Calu3 (cell line): ENCODE results near the gene CDK13. TPM values are rescaled to one million over a fixed set of nuclear protein-coding genes. Genes with fewer than 3 reads are reported as not detected.
"Not testable (repeated sequence)": the region's sequence is repeated elsewhere in the genome, so short reads cannot be mapped to it uniquely, and the experiment has no call there.

ENCODE experiments used
- BruUV-seq: library from RNA; stranded (reverse); fragments of 400-500 nt; replicated peaks from 2 replicates; lab custom pipeline; 2021; lab: Mats Ljungman, UMichigan
- CTCF ChIA-PET: fragments of 300-600 bp; sonication (Branson Sonifier 250); formaldehyde crosslinking; loops from one replicate; lab custom pipeline; 2022; ENCODE audit warnings: antibody characterized with exemption; lab: Charles Lee
- DNase-seq: peaks from one replicate; pipeline ENCODE4 v3.0.0; 2022
- H3K27ac Mint-ChIP-seq: one replicate; pipeline ENCODE4 v1.8.0; 2022; ENCODE audit warnings: mixed read lengths; ENCODE audit not compliant: unreplicated experiment
- H3K27me3 Mint-ChIP-seq: one replicate; pipeline ENCODE4 v1.8.0; 2022; ENCODE audit warnings: mixed read lengths; ENCODE audit not compliant: unreplicated experiment
- H3K36me3 Mint-ChIP-seq: one replicate; pipeline ENCODE4 v1.8.0; 2022; ENCODE audit warnings: mild to moderate bottlenecking, moderate library complexity, mixed read lengths; ENCODE audit not compliant: insufficient read depth, unreplicated experiment
- H3K4me1 Mint-ChIP-seq: one replicate; pipeline ENCODE4 v1.8.0; 2022; ENCODE audit warnings: mild to moderate bottlenecking, low read depth, mixed read lengths; ENCODE audit not compliant: unreplicated experiment
- H3K4me3 Mint-ChIP-seq: one replicate; pipeline ENCODE4 v1.8.0; 2022; ENCODE audit warnings: mild to moderate bottlenecking, low read depth, moderate library complexity, mixed read lengths; ENCODE audit not compliant: unreplicated experiment
- H3K9me3 Mint-ChIP-seq: one replicate; pipeline ENCODE4 v1.8.0; 2022; ENCODE audit warnings: low read depth, mixed read lengths; ENCODE audit not compliant: unreplicated experiment
- CTCF ChIP-seq: fragments of 200-600 bp; IDR thresholded peaks from one replicate; pipeline ENCODE4 v1.8.0; 2022; ENCODE audit warnings: antibody characterized with exemption; ENCODE audit not compliant: unreplicated experiment
- intact Hi-C: fragments of 100-400 bp; cut with micrococcal nuclease; formaldehyde crosslinking; loops from one replicate; pipeline ENCODE4 v1.10.0; 2022; ENCODE audit not compliant: unreplicated experiment
- total RNA-seq: library from RNA; stranded (reverse); gene quantifications from 2 replicates; pipeline ENCODE4 v1.2.3, GENCODE V29; 2022

CDK13 gene
- total RNA-seq, 1 experiment from 2014 or later: 86.7 TPM

GRCh38 chr7:40102897-40103296, 152.8 kb downstream of the CDK13 start:
- no TSS peak for BruUV-seq
- peaks cover 13% of the 10 kb centered on the region for H3K36me3 Mint-ChIP-seq
- TF ChIP-seq CTCF: no peak
- H3K27me3 Mint-ChIP-seq: no peaks in the 10 kb centered on the region
- no peak for DNase-seq
- H3K9me3 Mint-ChIP-seq: no peaks in the 10 kb centered on the region
- no peaks in the 10 kb centered on the region for H3K4me1 Mint-ChIP-seq
- intact Hi-C loops: no loop called here
- peak overlapping the region; percentile 8 for H3K27ac Mint-ChIP-seq
- no peak overlapping the region for H3K4me3 Mint-ChIP-seq
- CTCF ChIA-PET: no interaction called here

- CTCF ChIA-PET: interaction anchor here (0.7 kb wide), 1 partner anchor 10 kb away, joined by 7 read pairs; no protein-coding TSS in a partner anchor
- Mint-ChIP-seq H3K4me1 (no peaks in the 10 kb centered on the region), H3K9me3 (no peaks in the 10 kb centered on the region), H3K27me3 (no peaks in the 10 kb centered on the region), H3K36me3 (peaks cover 7% of the 10 kb centered on the region), H3K4me3 (no peak overlapping the region), H3K27ac (no peak overlapping the region)
- BruUV-seq: no TSS peak
- no peak for DNase-seq
- TF ChIP-seq CTCF: no peak
- intact Hi-C loops: no loop called here
Observed at GRCh38 chr7:40105879-40106473, 155.9 kb downstream of the CDK13 start.

- Mint-ChIP-seq H3K4me3 (peak overlapping the region; percentile 38), H3K36me3 (peaks cover 27% of the 10 kb centered on the region), H3K9me3 (no peaks in the 10 kb centered on the region), H3K27me3 (no peaks in the 10 kb centered on the region), H3K27ac (peak overlapping the region; percentile 79), H3K4me1 (peaks cover 30% of the 10 kb centered on the region)
- intact Hi-C loops: no loop called here
- CTCF ChIA-PET: interaction anchor here (0.6 kb wide), 2 partner anchors 10 to 20 kb away, joined by 3 to 7 read pairs; no protein-coding TSS in a partner anchor
- no peak for TF ChIP-seq CTCF
- no peak for DNase-seq
- BruUV-seq: no TSS peak
Observed at GRCh38 chr7:40115936-40116335, 165.9 kb downstream of the CDK13 start.

GRCh38 chr7:40117199-40117598, 167.1 kb downstream of the CDK13 start:
- BruUV-seq, intact Hi-C loops, H3K9me3 Mint-ChIP-seq, H3K27me3 Mint-ChIP-seq: not testable (repeated sequence)
- Mint-ChIP-seq H3K36me3 (peaks cover 29% of the 10 kb centered on the region), H3K27ac (peak overlapping the region; percentile 78), H3K4me3 (peak overlapping the region; percentile 50), H3K4me1 (peaks cover 34% of the 10 kb centered on the region)
- CTCF ChIA-PET: interaction anchor here (0.6 to 1.6 kb wide), 3 partner anchors 17 to 1411 kb away, joined by 3 to 11 read pairs (median 4); partner anchors contain the start of genes MPLKIP and SUGCT
- DNase-seq: peak; percentile 59

GRCh38 chr7:40118201-40118600, 168.1 kb downstream of the CDK13 start:
- H3K4me3 Mint-ChIP-seq, BruUV-seq, H3K27me3 Mint-ChIP-seq, H3K9me3 Mint-ChIP-seq, DNase-seq, intact Hi-C loops: not testable (repeated sequence)
- Mint-ChIP-seq H3K27ac (peak overlapping the region; percentile 20), H3K36me3 (peaks cover 26% of the 10 kb centered on the region), H3K4me1 (peaks cover 40% of the 10 kb centered on the region)
- CTCF ChIA-PET: interaction anchor here (0.7 to 1.6 kb wide), 4 partner anchors 13 to 191 kb away, joined by 3 to 4 read pairs (median 4); partner anchors contain the start of genes MPLKIP and SUGCT
